NCI-H1105 (cell line): ENCODE results near the gene CNTLN.
"Not testable (repeated sequence)": the region's sequence is repeated elsewhere in the genome, so short reads cannot be mapped to it uniquely, and the experiment has no call there.

Source experiments
- DNase-seq: peaks from one replicate; lab custom pipeline; 2025; lab: John Stamatoyannopoulos, UW

Gene CNTLN

DNA sequence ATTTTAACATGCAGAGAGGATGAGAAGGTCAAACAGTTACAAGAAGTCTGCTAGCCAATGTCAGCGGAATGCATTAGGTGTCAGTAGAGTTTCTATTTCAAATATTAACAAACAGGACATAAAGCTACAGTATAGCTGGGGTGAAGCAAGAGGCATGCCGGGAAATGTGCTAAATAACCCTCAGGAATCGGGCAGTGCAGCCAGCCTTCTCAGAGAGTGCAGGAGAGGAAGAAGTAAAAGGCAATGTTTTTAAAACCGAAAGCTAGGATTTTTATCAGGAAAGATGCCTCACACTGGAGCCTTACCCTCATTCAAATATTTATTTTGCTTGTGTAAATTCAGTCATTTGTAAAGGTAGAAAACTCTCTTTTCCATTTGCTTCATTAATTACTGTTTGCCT is 384.9 kb downstream of the CNTLN start:
- no peak for DNase-seq

DNA sequence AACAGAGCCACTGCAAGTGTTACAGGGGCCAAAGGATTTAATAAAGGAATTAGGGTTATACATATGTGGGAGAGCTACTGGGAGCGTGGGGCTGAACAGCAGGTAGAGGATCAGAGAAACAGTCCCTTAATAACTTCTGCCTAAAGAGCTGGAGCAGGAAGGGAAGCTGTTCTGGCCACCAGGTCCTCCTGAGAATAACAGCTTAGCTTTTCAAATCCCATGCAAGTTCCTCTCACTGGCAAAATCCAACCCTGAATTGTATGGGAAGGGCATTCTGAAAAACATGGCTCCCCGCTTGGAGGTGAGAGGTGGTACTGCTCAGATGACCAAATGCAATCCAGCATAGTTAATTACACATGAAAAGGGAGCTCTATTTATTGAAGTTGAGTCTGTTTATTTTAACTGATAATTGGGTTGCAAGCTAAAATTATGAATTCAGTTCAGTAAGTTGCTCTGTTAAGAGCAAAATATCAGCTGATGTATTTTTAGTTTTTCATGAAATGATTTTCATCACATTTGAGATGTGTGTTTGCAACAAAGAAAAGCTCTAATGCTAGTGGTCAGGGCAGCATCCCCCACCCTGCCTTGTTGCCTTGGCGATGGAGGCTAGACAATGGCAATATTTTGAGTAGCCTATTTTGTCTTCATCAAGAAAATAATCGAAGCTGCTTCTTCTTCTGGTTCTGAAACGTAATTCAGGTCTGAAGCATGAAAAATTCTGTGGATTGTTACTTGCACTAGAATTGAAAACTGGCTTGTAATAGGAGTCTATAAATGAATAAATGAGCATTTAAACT is 385.6 kb downstream of the CNTLN start:
- DNase-seq: no peak

DNA sequence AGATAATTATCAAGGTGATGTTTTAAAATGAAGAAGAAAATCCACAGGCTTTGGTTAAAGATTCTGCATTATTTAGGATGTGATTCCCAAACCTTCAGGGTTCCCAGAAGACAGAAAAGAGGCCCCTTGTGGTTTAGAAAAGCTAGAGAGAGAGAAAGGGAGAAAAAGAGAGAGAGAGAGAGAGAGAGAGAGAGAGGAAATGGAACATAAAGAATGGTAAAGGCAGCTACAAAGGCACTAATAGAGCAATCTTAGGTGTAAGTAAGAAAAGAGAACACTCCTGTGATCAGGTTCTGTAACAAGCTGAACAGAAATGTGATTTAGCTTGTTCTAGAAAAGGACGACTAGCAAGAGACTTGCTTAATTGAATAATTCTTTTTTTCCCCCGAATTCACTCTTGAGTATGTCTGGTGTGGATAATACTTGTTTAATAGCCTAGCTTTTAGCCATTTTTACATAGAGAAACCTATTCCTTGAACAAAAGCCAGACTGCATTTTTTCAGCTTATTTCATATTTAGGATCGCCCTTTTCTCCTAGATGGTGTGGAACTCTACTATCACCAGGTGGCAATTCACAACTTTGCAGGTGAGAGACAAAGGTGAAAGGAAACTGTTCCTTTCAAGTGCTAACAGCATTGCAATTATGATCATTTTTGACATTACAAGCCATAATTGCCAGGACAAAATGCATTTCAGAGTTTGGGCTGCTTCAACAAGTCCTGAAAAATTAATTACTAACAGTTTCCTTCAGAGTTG is 386.4 kb downstream of the CNTLN start:
- DNase-seq: peak; percentile 13

DNA sequence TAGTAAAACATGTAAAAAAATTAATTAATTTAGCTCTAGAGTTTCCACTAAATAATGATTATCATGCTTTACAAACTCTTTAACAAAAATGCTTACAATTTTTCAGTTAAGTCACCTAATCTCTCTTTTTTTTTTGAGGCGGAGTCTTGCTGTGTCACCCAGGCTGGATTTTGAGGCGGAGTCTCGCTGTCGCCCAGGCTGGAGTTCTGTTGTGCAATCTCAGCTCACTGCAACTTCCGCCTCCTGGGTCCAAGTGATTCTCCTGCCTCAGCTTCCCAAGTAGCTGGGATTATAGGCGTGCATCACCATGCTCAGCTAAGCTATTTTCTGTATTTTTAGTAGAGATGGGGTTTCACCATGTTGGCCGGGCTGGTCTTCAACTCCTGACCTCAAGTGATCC is 391.9 kb downstream of the CNTLN start:
- DNase-seq: not testable (repeated sequence)

DNA sequence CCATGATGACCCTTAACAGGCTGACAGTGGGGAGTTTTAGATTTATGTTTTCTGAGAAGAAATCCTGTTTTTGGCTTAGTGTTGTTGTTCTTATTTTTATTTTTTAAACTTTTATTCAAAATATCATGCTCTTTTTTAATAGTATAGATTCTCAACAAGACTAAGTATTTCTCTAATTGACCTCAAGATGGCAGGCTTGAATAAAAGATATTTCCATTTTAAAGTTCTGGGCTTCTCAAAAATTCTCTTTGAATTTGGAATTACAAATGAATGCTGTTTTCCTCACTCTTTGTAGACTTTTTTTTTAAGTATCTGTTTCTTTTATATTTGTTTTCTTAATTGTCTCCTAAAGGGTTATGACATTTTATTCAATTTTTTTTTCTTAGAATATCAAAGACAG is 394.0 kb downstream of the CNTLN start:
- DNase-seq: peak; percentile 22

DNA sequence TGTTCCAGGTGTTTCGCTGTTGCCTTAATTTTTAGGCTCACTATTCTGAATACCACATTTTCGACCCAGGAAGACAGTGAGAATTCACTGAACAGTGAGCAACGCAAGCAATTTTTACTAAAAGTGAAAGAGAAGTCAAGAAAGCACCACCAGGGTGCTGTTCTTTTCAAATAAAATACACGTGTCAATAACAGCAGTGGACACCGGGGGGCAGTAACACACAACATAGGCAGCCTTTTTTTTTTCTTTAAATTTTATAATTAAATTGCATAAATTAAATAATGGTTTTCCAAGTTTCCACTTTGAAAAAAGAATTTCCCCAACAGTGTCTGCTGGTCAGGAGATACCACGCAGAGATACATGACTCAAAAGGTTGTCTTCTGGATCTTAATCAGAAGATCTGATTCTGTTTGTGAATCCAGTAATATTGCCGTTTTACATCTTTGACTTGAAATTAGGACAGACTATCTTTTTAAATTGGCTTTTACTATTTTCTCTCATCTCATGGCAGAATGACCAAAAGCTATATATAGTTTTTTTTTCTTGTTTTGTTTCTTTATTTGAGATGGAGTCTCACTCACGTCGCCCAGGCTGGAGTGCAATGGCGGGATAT is 396.9 kb downstream of the CNTLN start:
- peak; percentile 32 for DNase-seq

DNA sequence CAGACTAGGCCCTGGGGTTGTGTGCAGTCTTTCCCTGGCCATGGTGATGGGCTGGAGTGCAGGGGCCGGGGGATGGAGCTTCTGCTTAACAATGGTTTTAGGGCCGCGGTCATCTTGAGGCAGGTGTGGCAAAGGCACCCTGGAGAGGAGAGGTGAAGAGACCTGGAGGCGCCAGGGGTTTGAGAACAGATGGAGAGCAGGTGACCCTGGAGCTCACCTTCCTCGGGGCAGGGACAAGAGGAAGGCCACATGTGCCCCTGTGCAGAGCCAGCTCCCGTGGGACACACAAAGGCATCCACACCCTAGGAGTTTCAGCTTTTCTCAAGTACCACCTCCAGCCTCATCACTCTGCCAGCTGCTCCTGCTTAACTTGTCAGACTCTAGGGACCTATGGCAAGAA is 397.6 kb downstream of the CNTLN start:
- DNase-seq: no peak

DNA sequence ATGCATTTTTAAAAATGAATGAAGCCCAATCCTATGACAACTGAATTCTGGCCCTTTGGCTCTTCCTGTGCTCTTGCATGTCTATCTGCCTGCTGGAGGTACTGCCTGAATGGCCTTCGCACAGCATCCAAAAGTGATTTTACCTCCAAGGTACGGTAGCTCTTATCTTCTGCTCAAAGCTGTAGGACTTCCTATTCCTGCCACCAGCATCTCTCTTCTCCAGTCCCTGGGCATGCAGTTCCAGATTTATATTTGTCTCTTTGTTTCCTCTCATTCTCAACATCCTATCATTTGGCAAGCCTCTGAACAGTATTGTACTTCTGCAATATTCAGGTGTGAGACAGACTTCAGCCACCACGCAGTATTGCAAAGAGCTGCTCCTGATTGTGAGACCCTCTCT is 400.3 kb downstream of the CNTLN start:
- DNase-seq: no peak

DNA sequence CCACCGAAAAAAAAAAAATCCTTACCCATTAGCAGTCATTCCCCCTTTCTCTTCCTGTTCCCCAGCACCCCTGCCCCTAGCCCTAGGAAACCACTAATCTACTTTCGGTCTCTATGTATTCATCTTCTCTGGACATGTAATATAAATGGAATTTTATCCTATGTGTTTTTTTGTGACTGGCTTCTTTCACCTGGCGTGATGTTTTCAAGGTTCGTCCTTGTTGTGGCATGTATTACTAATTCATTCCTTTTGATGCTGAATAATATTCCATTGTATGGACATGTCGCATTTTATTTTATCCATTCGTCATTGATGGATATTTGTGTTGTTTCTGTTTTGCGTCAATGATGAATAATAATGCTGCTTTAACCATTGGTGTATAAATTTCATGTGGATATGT is 401.2 kb downstream of the CNTLN start:
- no peak for DNase-seq

DNA sequence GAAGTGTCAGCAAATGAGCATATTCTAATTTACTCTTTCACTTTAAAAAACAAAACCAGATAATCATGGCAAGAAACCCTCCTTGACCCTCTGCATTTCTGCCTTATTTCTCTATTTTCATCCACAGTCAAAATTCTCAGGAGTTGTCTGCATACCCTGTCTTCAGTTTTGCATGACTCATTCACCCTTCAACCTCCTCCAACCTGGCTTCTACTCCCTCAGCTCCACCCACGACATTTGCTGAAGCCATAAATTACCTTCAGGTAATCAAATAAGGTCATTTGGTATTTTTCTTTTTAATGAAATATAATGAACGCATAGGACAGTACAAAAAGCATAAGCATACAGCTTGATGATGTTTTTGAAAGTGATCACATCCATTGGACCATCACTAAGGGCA is 416.2 kb downstream of the CNTLN start:
- DNase-seq: no peak
